ENCODE data around the gene VEGFB.

The VEGFB gene

GRCh38 chr11:64208796-64209562 lies 25.4 kb upstream of the VEGFB start:
- intact Hi-C loops (cut with DNase I) = no loop called here
- peak in 2 of 42 donors; percentile 20 to 33 for DNase-seq

GRCh38 chr11:64209563-64209843 lies 24.9 kb upstream of the VEGFB start:
- no peak for DNase-seq
- intact Hi-C loops (cut with DNase I) = no loop called here

DNA sequence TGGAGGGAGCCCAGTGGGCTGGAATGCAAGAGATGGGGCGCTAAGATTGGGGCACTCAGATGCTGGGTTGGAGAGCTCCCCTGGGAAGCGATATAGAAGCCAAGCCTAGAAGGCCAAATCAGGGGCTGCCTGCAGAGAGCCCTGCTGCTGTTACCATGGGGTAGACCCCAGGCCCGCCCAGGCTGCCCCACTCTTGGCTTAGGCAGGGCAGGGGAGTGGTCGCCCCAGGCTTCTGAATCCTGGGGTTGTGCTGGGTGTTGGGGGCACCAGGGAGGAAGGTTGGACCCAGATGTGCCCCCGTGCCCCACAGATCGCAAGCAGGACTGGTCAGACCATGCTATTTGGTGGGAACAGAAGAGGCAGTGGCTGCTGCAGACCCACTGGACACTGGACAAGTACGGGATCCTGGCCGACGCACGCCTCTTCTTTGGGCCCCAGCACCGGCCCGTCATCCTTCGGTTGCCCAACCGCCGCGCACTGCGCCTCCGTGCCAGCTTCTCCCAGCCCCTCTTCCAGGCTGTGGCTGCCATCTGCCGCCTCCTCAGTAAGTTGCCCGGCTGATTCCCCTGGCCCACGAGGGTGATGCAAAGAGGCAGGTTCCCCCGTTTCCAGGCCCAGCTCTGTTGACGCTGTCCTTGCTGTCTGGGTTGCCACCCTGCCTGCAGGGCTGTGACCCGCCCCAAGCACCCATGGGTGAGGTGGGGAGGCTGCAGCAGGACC lies 23.9 kb upstream of the VEGFB start:
- DNase-seq = no peak
- intact Hi-C loops (cut with DNase I) = no loop called here

GRCh38 chr11:64211181-64211872 lies 23.1 kb upstream of the VEGFB start:
- no peak for DNase-seq
- intact Hi-C loops (cut with DNase I) = no loop called here

- intact Hi-C loops (cut with DNase I) = no loop called here
- DNase-seq = no peak
Measured at GRCh38 chr11:64216879-64217278, 17.5 kb upstream of the VEGFB start.

DNA sequence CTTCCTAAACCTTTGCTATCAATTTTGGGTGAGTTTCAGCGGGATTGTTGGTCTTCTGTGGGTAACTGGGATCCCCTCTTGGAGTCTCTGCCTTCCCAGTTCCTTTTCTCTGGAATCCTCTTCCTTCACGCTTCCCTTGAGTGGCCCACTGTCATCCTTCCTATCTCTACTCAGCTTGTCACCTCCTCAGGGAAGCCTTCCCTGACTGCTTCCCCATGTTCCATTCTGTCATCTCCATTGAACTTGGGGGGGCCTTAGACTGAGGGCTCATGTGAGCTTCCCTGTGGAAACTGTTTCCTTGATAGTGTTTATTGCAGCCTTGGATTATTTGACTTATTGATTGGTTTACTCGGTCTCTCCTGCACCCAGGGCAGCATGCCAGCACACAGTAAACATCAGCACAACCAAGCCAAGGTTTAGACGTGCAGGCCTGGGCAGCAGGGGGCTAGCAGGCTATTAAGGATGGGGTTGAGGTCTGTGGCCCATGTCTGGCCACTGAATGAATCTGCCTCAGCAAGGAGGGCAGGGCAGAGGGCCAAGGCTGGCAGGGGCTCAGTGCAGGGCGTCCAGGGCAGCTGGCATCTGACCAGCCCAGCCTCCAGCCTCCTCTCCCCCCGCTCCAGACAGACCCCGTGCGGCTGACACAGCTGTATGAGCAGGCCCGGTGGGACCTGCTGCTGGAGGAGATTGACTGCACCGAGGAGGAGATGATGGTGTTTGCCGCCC lies 15.6 kb upstream of the VEGFB start:
- intact Hi-C loops (cut with DNase I) = no loop called here
- DNase-seq = no peak

DNA sequence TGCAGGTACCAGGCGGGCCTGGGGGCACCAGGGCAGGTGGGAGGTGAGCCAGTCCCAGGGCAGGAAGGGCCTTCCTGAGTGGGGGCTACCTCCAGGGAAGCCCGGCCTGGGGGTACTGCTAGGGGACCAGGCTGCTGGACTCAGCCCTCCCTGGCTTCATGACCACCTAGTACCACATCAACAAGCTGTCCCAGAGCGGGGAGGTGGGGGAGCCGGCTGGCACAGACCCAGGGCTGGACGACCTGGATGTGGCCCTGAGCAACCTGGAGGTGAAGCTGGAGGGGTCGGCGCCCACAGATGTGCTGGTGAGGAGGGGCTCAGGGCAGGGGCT lies 15.1 kb upstream of the VEGFB start:
- intact Hi-C loops (cut with DNase I) = no loop called here
- no peak for DNase-seq

DNA sequence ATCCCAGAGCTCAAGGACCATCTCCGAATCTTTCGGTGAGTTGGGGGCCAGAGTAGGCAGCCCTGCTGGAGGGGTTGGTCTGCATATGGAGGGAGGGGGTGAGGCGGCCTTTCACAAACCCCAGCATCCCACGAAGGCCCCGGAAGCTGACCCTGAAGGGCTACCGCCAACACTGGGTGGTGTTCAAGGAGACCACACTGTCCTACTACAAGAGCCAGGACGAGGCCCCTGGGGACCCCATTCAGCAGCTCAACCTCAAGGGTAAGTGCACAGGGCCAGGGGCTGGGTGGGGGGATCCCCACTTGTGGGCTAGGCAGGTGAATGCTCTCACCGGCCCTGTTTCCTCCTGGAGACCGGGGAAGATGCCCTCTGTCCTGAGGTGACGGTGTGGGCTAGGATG lies 14.6 kb upstream of the VEGFB start:
- no peak for DNase-seq
- intact Hi-C loops (cut with DNase I) = no loop called here

- intact Hi-C loops (cut with DNase I) = no loop called here
- DNase-seq = no peak
Measured at GRCh38 chr11:64220271-64220670, 14.1 kb upstream of the VEGFB start.

DNA sequence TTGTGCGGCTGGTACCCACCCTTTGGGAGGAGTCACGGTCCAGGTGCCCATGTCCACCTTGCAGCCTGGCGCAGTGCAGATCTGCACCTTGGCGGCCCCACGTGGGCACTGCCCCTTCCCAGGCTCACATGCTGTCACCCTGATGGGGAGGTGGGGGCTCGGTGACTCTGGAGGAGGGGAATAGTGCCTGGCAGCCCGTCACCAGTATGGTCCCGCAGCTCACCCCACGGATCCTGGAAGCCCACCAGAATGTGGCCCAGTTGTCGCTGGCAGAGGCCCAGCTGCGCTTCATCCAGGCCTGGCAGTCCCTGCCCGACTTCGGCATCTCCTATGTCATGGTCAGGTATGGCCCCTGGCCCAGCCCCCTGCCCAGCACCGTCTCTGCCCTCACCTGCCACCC lies 13.6 kb upstream of the VEGFB start:
- DNase-seq = no peak
- intact Hi-C loops (cut with DNase I) = no loop called here

- intact Hi-C loops (cut with DNase I) = no loop called here
- no peak for DNase-seq
Measured at GRCh38 chr11:64222651-64223000, 11.8 kb upstream of the VEGFB start.

- no peak for DNase-seq
- intact Hi-C loops (cut with DNase I) = no loop called here
Measured at GRCh38 chr11:64223001-64223651, 11.3 kb upstream of the VEGFB start.

DNA sequence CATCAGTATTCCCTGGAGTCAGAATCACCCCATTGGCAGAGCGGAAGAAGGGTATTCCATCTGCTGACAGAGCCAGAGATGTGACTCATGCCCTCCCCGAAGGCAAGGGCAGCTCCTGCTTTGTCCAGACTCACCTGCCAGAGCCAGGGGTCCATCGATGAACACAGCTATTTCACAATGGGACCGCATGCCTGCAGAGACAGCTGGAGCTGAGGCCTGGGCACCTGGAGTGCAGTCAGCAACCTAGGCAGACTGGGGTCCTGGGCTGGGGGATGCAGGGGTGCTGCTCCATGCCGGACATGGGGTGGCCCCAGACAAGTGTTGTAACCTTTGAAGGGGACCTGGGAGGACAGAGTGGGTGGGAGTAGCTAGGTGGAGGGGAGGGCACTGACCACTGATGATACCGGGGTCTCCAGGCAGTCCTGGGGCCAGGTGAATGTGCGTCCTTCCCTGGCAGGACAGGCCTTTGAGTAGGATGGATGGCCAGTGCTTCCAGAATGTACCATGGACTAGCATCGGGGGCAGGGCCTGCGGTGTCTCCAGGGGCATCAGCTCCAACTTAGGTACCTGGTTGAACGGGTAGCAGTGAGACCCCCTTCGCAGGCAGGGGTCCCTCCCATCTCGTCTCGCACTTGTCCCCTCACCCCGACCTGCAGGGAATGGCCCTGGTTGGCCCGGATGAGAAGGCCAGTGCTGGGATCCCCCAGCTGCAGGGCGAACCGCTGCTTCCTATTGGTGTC lies 10.1 kb upstream of the VEGFB start:
- intact Hi-C loops (cut with DNase I) = no loop called here
- DNase-seq = no peak

DNA sequence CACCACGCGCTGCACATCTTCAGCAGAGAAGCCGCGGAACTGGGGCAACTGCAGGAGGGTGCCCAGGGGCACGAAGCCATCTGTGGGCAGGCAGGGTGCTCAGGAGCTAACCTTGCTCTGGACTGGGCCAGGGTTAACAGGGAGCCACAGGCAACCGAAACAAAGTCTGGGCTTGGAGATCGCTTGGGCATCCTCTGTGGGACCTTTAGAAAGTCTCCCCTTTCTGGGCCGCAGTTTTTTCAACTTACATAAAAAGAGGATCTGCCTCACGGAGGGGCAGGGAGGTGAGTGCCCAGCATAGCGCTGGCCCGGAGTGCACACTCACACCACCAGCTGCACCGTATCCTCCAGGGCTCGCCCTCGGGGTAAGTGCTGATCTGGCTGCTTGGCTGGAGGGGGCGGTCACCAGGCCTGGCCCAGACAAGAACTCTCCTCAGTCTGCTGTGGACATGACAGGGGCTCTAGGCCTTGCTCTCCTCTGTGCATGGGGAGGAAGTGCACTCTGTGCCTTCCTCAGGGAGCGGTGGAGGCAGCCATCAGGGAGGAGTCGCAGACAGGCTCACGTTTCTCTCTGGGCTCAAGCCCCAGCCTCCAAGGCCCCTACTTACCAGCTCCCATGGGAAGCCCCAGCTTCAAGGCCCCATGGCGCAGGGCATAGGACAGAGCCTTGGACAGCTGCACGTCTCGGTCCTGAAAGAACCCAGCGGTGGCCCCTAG lies 9.3 kb upstream of the VEGFB start:
- intact Hi-C loops (cut with DNase I) = no loop called here
- DNase-seq = peak in 1 of 42 donors; percentile 5

- peak; percentile 82 to 97 (median 93) for DNase-seq
- intact Hi-C loops (cut with DNase I) = no loop called here
Measured at GRCh38 chr11:64225608-64226506, 8.5 kb upstream of the VEGFB start, which contains the start of the genes NUDT22 and TRPT1. TSS of gene NUDT22 (plus strand) at chr11:64226274. CDS start at chr11:64226653, 379 bp downstream. TSS of gene TRPT1 (minus strand) at chr11:64226186. CDS start at chr11:64225860, 326 bp downstream.

GRCh38 chr11:64226507-64227051 lies 7.8 kb upstream of the VEGFB start:
- intact Hi-C loops (cut with DNase I) = no loop called here
- peak in 19 of 42 donors; percentile 50 to 73 (median 56) for DNase-seq
